ENCODE results near the gene MGAT3.

- TF ChIP-seq CTCF (IDR thresholded peaks at IDR 0.05) (no peak), EZH2 (IDR thresholded peaks at IDR 0.05; ENCODE audit: borderline replicate concordance, insufficient read depth, low read depth, low read length, poor library complexity, severe bottlenecking) (no peak)
Observed at GRCh38 chr22:39422101-39422500, 34.7 kb upstream of the MGAT3 start.
